SH-SY5Y (cell line): ENCODE measurements around the gene GPR137.

Source experiments
- GATA2 ChIP-seq: IDR thresholded peaks from 2 replicates; pipeline ENCODE4 v1.6.1; 2011; ENCODE audit warnings: mild to moderate bottlenecking, low read depth, low read length
- GATA3 ChIP-seq: IDR thresholded peaks from 2 replicates; pipeline ENCODE4 v1.6.1; 2011; ENCODE audit warnings: low read depth, mild to moderate bottlenecking, low read length, moderate library complexity

GRCh38 chr11:64327375-64327774 lies 41.7 kb downstream of the GPR137 start:
- no peak for TF ChIP-seq GATA3
- no peak for TF ChIP-seq GATA2
